ENCODE results near the gene TXNDC15.
"Not testable (repeated sequence)": the region's sequence is repeated elsewhere in the genome, so short reads cannot be mapped to it uniquely, and the experiment has no call there.

TXNDC15 gene

GRCh38 chr5:134873987-134874830, at the start of gene TXNDC15:
Gene TXNDC15 (plus strand): TSS chr5:134874371. CDS start chr5:134874428, 57 bp downstream.
- DNase-seq, result peak; percentile 79 to 81

- DNase-seq, result no peak
Measured at GRCh38 chr5:134824681-134825080, 49.5 kb upstream of the TXNDC15 start.

- no peak for DNase-seq
Measured at GRCh38 chr5:134825212-134825611, 49.0 kb upstream of the TXNDC15 start.

GRCh38 chr5:134833340-134834032, 40.7 kb upstream of the TXNDC15 start:
- DNase-seq, result no peak

- no peak for DNase-seq
Measured at GRCh38 chr5:134835623-134836022, 38.5 kb upstream of the TXNDC15 start.

GRCh38 chr5:134837530-134838181, 36.5 kb upstream of the TXNDC15 start:
- no peak for DNase-seq

- not testable (repeated sequence) for DNase-seq
Measured at GRCh38 chr5:134838361-134838760, 35.8 kb upstream of the TXNDC15 start.

GRCh38 chr5:134840811-134841210, 33.4 kb upstream of the TXNDC15 start:
- DNase-seq, result no peak

GRCh38 chr5:134844252-134844651, 29.9 kb upstream of the TXNDC15 start:
- DNase-seq, result no peak

GRCh38 chr5:134845335-134845851, 28.8 kb upstream of the TXNDC15 start:
- DNase-seq, result no peak

- peak; percentile 93 to 94 for DNase-seq
Measured at GRCh38 chr5:134845852-134846640, 28.1 kb upstream of the TXNDC15 start, which contains the start of gene C5orf24. Gene C5orf24 (plus strand): TSS chr5:134845968. CDS start chr5:134854901, 8,933 bp downstream.

GRCh38 chr5:134846641-134846960, 27.6 kb upstream of the TXNDC15 start:
- DNase-seq, result peak in 1 of 2 donors; percentile 42

- not testable (repeated sequence) for DNase-seq
Measured at GRCh38 chr5:134849434-134849933, 24.7 kb upstream of the TXNDC15 start.

- DNase-seq, result peak in 1 of 2 donors; percentile 10
Measured at GRCh38 chr5:134851307-134851923, 22.8 kb upstream of the TXNDC15 start.

- DNase-seq, result not testable (repeated sequence)
Measured at GRCh38 chr5:134856465-134856864, 17.7 kb upstream of the TXNDC15 start.

- DNase-seq, result no peak
Measured at GRCh38 chr5:134857401-134857800, 16.8 kb upstream of the TXNDC15 start.

- DNase-seq, result no peak
Measured at GRCh38 chr5:134864707-134865106, 9.5 kb upstream of the TXNDC15 start.

- peak in 1 of 2 donors; percentile 32 for DNase-seq
Measured at GRCh38 chr5:134873494-134873893, 677 bp upstream of the TXNDC15 start.

GRCh38 chr5:134874831-134875655, 872 bp downstream of the TXNDC15 start:
- peak; percentile 14 to 30 for DNase-seq

GRCh38 chr5:134877159-134877558, 3.0 kb downstream of the TXNDC15 start:
- peak in 1 of 2 donors; percentile 6 for DNase-seq

- DNase-seq, result no peak
Measured at GRCh38 chr5:134878403-134878802, 4.2 kb downstream of the TXNDC15 start.
